Measurements from ENCODE around the gene STC2.

STC2 gene

DNA sequence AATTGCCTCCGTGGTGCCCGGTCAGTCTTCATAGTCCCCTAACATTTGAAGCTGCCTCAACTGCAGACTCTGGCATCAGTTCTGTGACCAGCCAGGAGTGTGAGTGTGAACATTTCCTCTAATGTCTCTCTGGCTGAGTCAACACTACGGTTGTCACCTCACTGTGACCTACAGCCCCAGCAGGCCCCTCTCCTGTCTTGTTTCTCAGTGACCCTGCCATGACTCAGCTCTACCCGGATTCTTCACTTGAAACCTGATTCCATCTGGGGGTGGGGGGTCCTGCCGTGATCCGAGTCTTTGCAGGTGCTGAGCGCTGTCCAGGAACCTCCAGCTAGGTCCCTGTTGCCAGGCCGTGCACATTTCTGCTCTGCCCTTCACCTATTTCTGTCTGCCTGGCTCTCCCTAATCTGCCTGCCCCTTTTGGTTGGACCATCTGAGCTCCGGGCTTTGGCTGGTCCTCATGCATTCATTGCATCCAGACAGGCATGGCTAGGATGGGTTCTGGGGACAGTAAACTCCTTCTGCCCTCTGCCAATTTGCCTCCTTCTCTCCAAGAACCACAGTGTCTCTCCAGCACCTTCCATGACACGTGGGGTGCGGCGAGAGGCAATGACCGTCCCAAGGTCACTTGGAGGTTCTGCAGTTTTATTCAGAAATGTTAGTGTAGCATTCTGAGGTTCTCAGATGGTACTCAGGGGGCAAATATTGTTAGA is 24.2 kb downstream of the STC2 start:
- Histone ChIP-seq H3K27ac (ENCODE audit: low read depth, low read length) (no peak overlapping the region), H3K36me3 (ENCODE audit: control insufficient read depth, low read length) (no peaks in the 10 kb centered on the region), H3K9me3 (ENCODE audit: control insufficient read depth, insufficient read depth, low read length) (no peaks in the 10 kb centered on the region), H4K20me1 (ENCODE audit: control insufficient read depth, insufficient read depth, low read depth, low read length) (no peaks in the 10 kb centered on the region), H3K9me2 (replicated peaks; ENCODE audit: control insufficient read depth, low read length) (no peaks in the 10 kb centered on the region), H3K4me2 (ENCODE audit: low read length) (no peak overlapping the region), H3K27me3 (ENCODE audit: control insufficient read depth, low read length) (peaks cover 3% of the 10 kb centered on the region; the same call in 1 of the 2 replicates), H3K4me3 (ENCODE audit: low read length) (no peak overlapping the region), H3K4me1 (ENCODE audit: control insufficient read depth, low read length) (no peaks in the 10 kb centered on the region), H3F3A (ENCODE audit: control insufficient read depth, insufficient read depth) (no peaks in the 10 kb centered on the region), H3K79me2 (ENCODE audit: control insufficient read depth, low read length) (no peaks in the 10 kb centered on the region)
- TF ChIP-seq EZH2phosphoT487 (IDR thresholded peaks at IDR 0.05; ENCODE audit: borderline replicate concordance, low read length) = no peak
- TF ChIP-seq, protein P1, sequence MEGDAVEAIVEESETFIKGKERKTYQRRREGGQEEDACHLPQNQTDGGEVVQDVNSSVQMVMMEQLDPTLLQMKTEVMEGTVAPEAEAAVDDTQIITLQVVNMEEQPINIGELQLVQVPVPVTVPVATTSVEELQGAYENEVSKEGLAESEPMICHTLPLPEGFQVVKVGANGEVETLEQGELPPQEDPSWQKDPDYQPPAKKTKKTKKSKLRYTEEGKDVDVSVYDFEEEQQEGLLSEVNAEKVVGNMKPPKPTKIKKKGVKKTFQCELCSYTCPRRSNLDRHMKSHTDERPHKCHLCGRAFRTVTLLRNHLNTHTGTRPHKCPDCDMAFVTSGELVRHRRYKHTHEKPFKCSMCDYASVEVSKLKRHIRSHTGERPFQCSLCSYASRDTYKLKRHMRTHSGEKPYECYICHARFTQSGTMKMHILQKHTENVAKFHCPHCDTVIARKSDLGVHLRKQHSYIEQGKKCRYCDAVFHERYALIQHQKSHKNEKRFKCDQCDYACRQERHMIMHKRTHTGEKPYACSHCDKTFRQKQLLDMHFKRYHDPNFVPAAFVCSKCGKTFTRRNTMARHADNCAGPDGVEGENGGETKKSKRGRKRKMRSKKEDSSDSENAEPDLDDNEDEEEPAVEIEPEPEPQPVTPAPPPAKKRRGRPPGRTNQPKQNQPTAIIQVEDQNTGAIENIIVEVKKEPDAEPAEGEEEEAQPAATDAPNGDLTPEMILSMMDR (IDR thresholded peaks at IDR 0.05; ENCODE audit: low read depth, low read length, poor library complexity, severe bottlenecking) = no peak

DNA sequence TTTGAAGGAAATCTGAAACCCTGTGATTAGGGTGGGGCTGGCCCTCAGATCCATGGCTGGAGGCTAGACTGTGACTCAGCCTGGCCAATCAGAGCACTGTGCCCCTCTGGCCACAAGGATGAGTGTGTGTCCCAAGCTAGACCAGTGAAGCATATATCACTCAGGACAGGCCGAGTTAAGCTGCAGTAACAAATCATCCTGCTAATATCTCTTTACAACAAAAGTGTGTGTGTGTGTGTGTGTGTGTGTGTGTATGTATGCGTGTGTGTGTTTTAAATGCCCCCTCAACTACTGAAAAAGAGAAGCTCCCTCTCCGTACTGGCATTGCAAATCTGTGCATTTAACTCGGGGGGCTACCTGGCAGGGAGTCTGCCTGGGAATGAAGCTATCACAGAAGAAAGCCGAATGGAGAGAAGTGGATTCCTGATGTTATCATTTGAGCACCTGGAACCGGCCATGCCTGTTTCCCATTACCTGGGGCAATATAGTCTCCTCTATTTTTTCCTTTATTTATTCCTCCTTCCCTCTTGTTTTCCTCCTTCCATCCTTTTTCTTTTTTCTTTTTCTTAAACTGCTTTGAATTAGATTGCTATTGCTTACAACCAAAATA is 25.6 kb downstream of the STC2 start:
- H3K4me1 ChIP-seq (ENCODE audit: control insufficient read depth, low read length) = no peaks in the 10 kb centered on the region
- H4K20me1 ChIP-seq (ENCODE audit: control insufficient read depth, insufficient read depth, low read depth, low read length) = no peaks in the 10 kb centered on the region
- H3K4me3 ChIP-seq (ENCODE audit: low read length) = no peak overlapping the region
- H3K9me2 ChIP-seq (replicated peaks; ENCODE audit: control insufficient read depth, low read length) = no peaks in the 10 kb centered on the region
- no peaks in the 10 kb centered on the region for H3K36me3 ChIP-seq (ENCODE audit: control insufficient read depth, low read length)
- TF ChIP-seq EZH2phosphoT487 (IDR thresholded peaks at IDR 0.05; ENCODE audit: borderline replicate concordance, low read length) = no peak
- TF ChIP-seq, protein P1 (IDR thresholded peaks at IDR 0.05; ENCODE audit: low read depth, low read length, poor library complexity, severe bottlenecking) = no peak
- H3K9me3 ChIP-seq (ENCODE audit: control insufficient read depth, insufficient read depth, low read length) = no peaks in the 10 kb centered on the region
- H3F3A ChIP-seq (ENCODE audit: control insufficient read depth, insufficient read depth) = no peaks in the 10 kb centered on the region
- H3K79me2 ChIP-seq (ENCODE audit: control insufficient read depth, low read length) = no peaks in the 10 kb centered on the region
- H3K4me2 ChIP-seq (ENCODE audit: low read length) = no peak overlapping the region
- H3K27me3 ChIP-seq (ENCODE audit: control insufficient read depth, low read length) = no peaks in the 10 kb centered on the region
- no peak overlapping the region for H3K27ac ChIP-seq (ENCODE audit: low read depth, low read length)

GRCh38 chr5:173301695-173302545 is 26.3 kb downstream of the STC2 start:
- no peak overlapping the region for H3K4me2 ChIP-seq (ENCODE audit: low read length)
- no peaks in the 10 kb centered on the region for H3K9me3 ChIP-seq (ENCODE audit: control insufficient read depth, insufficient read depth, low read length)
- H3K4me1 ChIP-seq (ENCODE audit: control insufficient read depth, low read length) = no peaks in the 10 kb centered on the region
- TF ChIP-seq, protein P1 (IDR thresholded peaks at IDR 0.05; ENCODE audit: low read depth, low read length, poor library complexity, severe bottlenecking) = no peak
- no peak for TF ChIP-seq EZH2phosphoT487 (IDR thresholded peaks at IDR 0.05; ENCODE audit: borderline replicate concordance, low read length)
- H3K27ac ChIP-seq (ENCODE audit: low read depth, low read length) = no peak overlapping the region
- no peaks in the 10 kb centered on the region for H3F3A ChIP-seq (ENCODE audit: control insufficient read depth, insufficient read depth)
- no peaks in the 10 kb centered on the region for H3K79me2 ChIP-seq (ENCODE audit: control insufficient read depth, low read length)
- no peak overlapping the region for H3K4me3 ChIP-seq (ENCODE audit: low read length)
- no peaks in the 10 kb centered on the region for H3K9me2 ChIP-seq (replicated peaks; ENCODE audit: control insufficient read depth, low read length)
- no peaks in the 10 kb centered on the region for H3K36me3 ChIP-seq (ENCODE audit: control insufficient read depth, low read length)
- no peaks in the 10 kb centered on the region for H3K27me3 ChIP-seq (ENCODE audit: control insufficient read depth, low read length)
- H4K20me1 ChIP-seq (ENCODE audit: control insufficient read depth, insufficient read depth, low read depth, low read length) = no peaks in the 10 kb centered on the region

All from DOHH2 (cell line).